HG03439 (cell line): ENCODE measurements around the gene TSPEAR.
"Not testable (repeated sequence)": the region's sequence is repeated elsewhere in the genome, so short reads cannot be mapped to it uniquely, and the experiment has no call there.

ENCODE experiments used
- ATAC-seq: cut with Tn5 transposase; IDR thresholded peaks from one replicate; pipeline ENCODE4 v1.9.1; 2021; ENCODE audit warnings: mild to moderate bottlenecking, moderate library complexity; ENCODE audit not compliant: unreplicated experiment

Gene TSPEAR

DNA sequence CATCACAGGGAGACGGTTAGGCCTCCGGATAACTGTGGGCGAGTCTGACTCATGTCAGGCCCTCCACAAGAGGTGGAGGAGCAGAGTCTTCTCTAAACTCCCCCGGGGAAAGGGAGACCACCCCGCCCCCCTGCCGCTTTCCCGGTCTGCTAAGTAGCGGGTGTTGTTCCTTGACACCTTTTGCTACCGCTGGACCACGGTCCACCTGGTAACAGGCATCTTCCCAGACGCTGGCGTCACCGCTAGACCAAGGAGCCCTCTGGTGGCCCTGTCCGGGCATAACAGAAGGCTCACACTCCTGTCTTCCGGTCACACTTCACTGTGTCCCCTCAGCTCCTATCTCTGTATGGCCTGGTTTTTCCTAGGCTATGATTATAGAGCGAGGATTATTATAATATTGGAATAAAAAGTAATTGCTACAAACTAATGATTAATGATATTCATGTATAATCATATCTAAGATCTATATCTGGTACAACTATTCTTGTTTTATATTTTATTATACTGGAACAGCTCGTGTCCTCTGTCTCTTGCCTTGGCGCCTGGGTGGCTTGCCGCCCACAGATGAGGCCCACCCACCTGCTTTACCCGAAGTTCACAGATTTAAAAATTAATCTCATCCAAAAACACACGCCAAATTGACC lies 231.7 kb downstream of the TSPEAR start:
- ATAC-seq: not testable (repeated sequence)

DNA sequence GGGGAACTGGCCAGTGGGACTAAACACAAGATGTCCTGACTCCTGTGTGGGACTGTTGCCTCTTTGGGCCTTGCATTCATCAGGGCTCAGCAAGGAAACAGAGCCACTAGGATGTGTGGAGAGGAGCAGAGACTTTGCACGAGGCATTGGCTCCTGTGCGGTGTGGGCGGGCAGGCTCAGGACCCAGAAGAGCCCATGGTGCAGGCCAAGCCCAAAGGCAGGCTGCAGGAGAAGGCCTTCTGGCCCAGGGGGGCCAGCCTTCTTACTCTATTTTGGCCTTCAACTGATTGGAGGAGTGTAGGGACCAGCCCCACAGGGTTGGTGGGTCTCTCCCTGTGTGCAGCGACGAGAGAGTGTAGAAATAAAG lies 232.6 kb downstream of the TSPEAR start:
- no peak for ATAC-seq

- no peak for ATAC-seq
Measured at GRCh38 chr21:44478124-44478800, 233.1 kb downstream of the TSPEAR start.

DNA sequence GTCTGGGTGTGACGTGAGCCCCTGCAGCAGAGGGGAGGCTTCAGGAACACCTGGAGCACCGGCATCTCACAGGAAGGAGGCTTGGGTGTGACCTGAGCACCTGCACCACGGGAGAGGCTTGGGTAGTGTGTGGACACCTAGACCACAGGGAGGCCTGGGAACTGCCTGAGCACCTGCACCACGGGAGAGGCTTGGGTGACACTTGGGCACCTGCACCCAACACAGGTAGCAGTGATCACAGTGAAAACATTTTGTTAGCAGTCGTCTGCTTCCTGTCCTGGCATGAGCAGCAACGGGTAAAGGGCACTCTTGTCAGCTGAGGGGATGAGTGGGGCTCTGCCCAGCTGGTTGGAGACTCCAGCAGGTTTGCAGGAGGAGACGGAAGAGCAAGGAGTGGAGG lies 233.7 kb downstream of the TSPEAR start:
- no peak for ATAC-seq

- ATAC-seq: no peak
Measured at GRCh38 chr21:44477131-44477530, 234.2 kb downstream of the TSPEAR start.

GRCh38 chr21:44475266-44475845 lies 236.0 kb downstream of the TSPEAR start:
- no peak for ATAC-seq

- no peak for ATAC-seq
Measured at GRCh38 chr21:44473915-44474555, 237.3 kb downstream of the TSPEAR start.

DNA sequence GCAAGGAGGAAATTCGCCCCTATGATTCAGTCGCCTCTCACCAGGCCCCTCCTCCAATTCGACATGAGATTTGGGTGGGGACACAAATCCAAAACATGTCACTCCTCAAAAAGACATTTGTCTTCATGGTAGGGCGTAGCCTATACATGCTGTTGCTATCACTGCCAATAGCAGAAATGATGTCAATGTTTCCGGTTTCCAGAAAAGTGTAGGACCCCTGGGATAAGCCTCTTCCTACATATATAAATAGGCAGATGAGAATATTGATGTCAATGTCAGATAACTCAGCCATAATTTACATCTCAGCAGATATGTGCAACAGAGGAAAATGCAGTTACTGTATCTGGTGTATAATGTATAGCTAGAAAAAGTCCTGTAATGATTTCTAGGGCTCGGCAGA lies 239.4 kb downstream of the TSPEAR start:
- ATAC-seq: no peak

DNA sequence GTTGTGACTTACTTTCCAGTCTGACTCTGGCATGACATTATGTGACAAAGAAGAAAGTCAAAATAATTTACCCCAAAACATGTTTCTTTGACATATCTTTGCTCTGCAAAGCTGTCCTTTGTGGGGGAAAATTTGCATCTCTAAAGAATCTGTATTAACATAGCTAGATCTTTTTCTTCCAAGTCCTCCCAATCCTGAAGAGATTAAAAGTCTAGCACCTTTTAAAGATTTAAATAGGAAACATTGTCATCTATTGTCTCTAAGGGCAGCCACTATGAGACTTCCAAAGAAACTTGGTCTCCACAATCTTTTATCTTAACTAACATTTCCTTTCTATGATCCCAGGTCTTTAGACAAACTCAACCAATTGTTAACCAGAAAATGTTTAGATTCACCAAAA lies 240.0 kb downstream of the TSPEAR start:
- ATAC-seq: no peak

DNA sequence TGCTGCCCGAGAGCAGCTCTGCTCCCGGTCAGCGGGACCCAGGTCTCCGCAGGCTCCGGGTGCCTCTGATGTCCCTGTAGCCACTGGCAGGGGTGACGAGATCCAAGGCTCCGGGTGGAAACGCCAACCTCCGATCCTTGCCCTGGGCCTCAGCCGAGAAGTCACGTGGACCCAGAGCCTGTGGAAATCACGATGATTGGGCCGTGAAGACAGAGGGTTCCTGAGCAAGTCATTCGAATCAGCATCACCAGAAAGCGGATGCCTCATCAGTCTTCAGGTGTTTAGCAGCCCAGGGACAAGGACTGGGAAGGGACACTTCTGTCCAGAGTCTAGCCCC lies 243.5 kb downstream of the TSPEAR start:
- ATAC-seq: no peak

- no peak for ATAC-seq
Measured at GRCh38 chr21:44466996-44467858, 244.1 kb downstream of the TSPEAR start.

DNA sequence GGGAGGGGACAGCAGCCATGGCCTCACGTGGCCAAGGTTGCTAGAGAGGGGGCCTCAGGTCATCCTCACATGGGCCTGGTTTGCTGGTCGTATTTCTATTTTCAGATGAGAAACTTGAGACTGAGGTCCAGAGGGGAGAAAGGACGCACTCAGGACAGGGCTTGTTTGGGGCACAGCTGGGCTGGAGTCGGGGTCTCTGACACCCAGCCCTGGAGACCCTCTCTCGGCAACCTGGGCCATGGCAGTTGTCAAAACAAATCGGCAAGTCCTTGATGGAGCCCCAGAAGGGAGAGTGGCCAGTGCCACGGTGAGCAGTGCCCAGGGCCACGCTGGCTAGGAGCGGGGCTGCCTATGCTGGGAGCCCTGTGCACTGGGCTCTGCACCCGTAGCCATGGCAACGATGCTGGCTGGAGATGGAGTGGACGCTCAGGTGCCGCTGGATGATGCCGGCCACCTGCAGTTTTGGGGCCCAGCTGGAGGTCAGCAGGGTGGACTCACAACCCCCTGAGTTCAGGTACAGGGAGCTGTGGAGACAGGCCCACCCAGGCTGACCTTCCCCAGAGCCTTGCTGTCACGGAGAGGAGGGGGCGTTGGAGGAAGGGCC lies 244.9 kb downstream of the TSPEAR start:
- ATAC-seq: no peak

GRCh38 chr21:44464351-44464750 lies 247.0 kb downstream of the TSPEAR start:
- no peak for ATAC-seq

- no peak for ATAC-seq
Measured at GRCh38 chr21:44463724-44464123, 247.6 kb downstream of the TSPEAR start.

GRCh38 chr21:44462834-44463200 lies 248.6 kb downstream of the TSPEAR start:
- no peak for ATAC-seq

DNA sequence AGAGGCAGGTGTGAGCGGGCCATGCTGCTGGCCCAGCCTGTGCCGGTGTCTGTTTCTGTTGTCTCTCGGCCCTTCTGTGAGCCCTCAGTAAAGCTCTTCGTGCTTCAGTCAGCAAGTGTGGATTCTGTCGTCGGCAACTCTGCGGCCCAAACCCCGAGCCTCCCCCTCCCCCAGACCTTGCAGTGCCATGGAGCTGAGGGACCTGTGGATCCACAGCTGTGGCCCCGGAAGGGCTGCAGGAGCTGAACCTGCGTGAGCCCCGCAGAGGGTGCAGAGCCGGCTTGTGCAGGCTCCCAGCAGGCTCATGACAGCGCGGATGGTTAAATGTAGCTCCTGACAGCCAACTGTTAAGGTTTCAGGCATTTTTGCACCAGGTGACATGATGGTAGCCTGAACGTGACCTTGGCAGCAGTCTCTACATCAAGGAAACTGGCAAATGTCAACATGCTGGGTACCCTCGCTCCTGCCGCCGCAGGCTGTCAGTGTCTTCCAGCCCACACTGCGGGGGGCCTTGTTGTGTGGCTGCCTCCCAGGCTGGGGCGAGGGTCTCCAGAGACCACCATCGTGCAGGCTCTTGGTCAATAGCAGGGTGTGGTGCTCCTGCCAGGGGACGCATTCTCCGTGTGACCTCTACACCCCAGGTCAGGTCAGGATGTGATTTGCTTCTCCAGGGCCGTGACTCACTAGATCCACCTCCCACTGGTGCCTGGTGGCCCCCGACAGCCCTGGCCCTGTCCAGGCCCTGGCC lies 249.1 kb downstream of the TSPEAR start:
- ATAC-seq: no peak

GRCh38 chr21:44461464-44462001 lies 249.8 kb downstream of the TSPEAR start:
- no peak for ATAC-seq

- no peak for ATAC-seq
Measured at GRCh38 chr21:44461005-44461404, 250.4 kb downstream of the TSPEAR start.

- no peak for ATAC-seq
Measured at GRCh38 chr21:44460441-44460755, 251.0 kb downstream of the TSPEAR start.
